HG03060 (cell line): ENCODE results near the gene CRACDL.

Source experiments
- ATAC-seq: cut with Tn5 transposase; IDR thresholded peaks from one replicate; pipeline ENCODE4 v1.9.1; 2021; ENCODE audit warnings: low read depth, moderate number of reproducible peaks; ENCODE audit not compliant: unreplicated experiment

CRACDL gene

GRCh38 chr2:98926601-98927000, 9.4 kb downstream of the CRACDL start:
- ATAC-seq: no peak

GRCh38 chr2:98924910-98925309, 11.1 kb downstream of the CRACDL start:
- ATAC-seq: no peak

GRCh38 chr2:98924038-98924830, 11.8 kb downstream of the CRACDL start:
- no peak for ATAC-seq

GRCh38 chr2:98923244-98923940, 12.6 kb downstream of the CRACDL start:
- no peak for ATAC-seq

GRCh38 chr2:98921062-98921461, 15.0 kb downstream of the CRACDL start:
- no peak for ATAC-seq

GRCh38 chr2:98917031-98917471, 19.0 kb downstream of the CRACDL start:
- ATAC-seq: no peak

GRCh38 chr2:98915751-98916358, 20.2 kb downstream of the CRACDL start:
- ATAC-seq: no peak

GRCh38 chr2:98914713-98915580, 21.1 kb downstream of the CRACDL start:
- ATAC-seq: no peak

- ATAC-seq: no peak
Measured at GRCh38 chr2:98913916-98914712, 21.9 kb downstream of the CRACDL start.

GRCh38 chr2:98912957-98913915, 22.8 kb downstream of the CRACDL start:
- ATAC-seq: no peak

GRCh38 chr2:98912221-98912851, 23.7 kb downstream of the CRACDL start:
- no peak for ATAC-seq

- no peak for ATAC-seq
Measured at GRCh38 chr2:98911376-98912154, 24.5 kb downstream of the CRACDL start.

GRCh38 chr2:98911126-98911375, 25.0 kb downstream of the CRACDL start:
- no peak for ATAC-seq

- no peak for ATAC-seq
Measured at GRCh38 chr2:98910349-98911125, 25.5 kb downstream of the CRACDL start.

- ATAC-seq: no peak
Measured at GRCh38 chr2:98909317-98910211, 26.5 kb downstream of the CRACDL start.

- no peak for ATAC-seq
Measured at GRCh38 chr2:98908931-98909316, 27.1 kb downstream of the CRACDL start.
